Activated T-helper 2 cell treated with anti-CD3 and anti-CD28 coated beads, Interferon-gamma antibody, Interleukin-2, Interleukin-4, amounts not matched to agents 10 μg/mL and 5 μg/mL and 100 μg/mL, durations not matched to agents 14 hours and 24 hours and 36 hours (primary cell): ENCODE results near the gene ADAR. TPM values are rescaled to one million over a fixed set of nuclear protein-coding genes. Genes with fewer than 3 reads are reported as not detected.

Experiments used
- DNase-seq: peaks from one replicate; pipeline ENCODE4 v3.0.0; 2021; ENCODE audit warnings: low spot score
- H3K27ac Mint-ChIP-seq: one replicate; pipeline ENCODE4 v1.8.0; 2021; ENCODE audit warnings: mixed read lengths
- H3K27me3 Mint-ChIP-seq: one replicate; pipeline ENCODE4 v1.8.0; 2021; ENCODE audit warnings: low read depth, mixed read lengths
- H3K36me3 Mint-ChIP-seq: one replicate; pipeline ENCODE4 v1.8.0; 2021; ENCODE audit warnings: low read depth, mixed read lengths
- H3K4me1 Mint-ChIP-seq: one replicate; pipeline ENCODE4 v1.8.0; 2021; ENCODE audit warnings: low read depth, mixed read lengths
- H3K4me3 Mint-ChIP-seq: one replicate; pipeline ENCODE4 v1.8.0; 2021; ENCODE audit warnings: low read depth, mild to moderate bottlenecking, moderate library complexity, mixed read lengths
- H3K9me3 Mint-ChIP-seq: one replicate; pipeline ENCODE4 v1.8.0; 2021; ENCODE audit warnings: mixed read lengths
- intact Hi-C: fragments of 100-400 bp; cut with micrococcal nuclease; formaldehyde crosslinking; loops from one replicate; pipeline ENCODE4 v1.15.1; 2023
- total RNA-seq: library from RNA; stranded (reverse); gene quantifications from 2 replicates; pipeline ENCODE4 v1.2.3, GENCODE V29; 2022

Gene ADAR
- total RNA-seq, 1 donor from 2014 or later: 267 TPM

DNA sequence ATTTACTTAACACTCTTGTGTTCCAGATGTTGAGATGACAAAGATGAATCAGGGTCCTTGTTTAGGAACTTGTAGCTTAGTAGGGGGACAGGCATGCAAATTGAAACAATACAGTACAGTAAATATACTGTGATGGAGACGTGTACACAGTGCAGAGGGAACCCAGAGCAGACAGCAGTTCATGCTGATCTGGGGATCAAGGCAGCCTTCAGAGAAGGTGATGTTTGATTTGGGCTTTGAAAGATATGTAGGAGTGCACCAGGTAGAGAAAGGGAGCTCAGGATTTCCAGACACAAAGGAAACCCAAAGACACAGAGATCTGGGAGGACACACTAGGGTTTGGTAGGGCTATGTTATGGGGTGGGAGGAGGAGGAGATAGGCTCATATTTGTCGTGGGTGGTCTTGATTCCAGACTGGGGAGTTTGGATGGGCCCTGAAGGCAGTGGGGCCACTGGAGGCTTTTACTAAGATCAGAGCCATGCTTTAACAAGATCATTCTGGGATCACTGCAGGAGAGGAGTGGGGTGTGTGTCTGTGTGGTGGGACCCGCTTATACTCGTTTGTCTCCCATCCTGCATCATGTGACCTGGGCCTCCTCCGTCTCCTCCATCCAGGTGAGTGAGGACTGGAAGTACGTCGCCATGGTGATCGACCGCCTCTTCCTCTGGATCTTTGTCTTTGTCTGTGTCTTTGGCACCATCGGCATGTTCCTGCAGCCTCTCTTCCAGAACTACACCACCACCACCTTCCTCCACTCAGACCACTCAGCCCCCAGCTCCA lies 32.6 kb downstream of the ADAR start:
- no peak overlapping the region for H3K27ac Mint-ChIP-seq

DNA sequence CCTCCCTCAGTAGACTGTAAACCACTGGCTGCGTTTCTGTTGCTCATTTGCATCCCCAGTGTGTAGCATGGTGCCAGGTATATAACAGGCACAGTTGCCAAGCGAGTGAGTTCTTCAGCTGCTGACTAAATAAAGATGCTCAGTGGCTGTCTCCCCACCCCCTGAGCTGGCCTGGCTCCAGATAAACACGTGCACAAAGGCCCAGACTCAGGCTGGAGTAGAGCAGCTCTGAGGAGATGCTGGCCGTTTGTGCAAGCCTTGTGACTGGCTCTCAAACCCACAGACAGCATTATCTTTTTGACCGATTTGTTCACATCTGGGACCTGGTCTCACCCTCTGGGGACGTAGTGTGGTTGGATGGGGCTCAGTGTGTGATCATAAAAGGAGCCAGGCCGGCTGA lies 33.3 kb downstream of the ADAR start:
- no peak for DNase-seq
- no peak overlapping the region for H3K27ac Mint-ChIP-seq
- intact Hi-C loops: no loop called here
- peaks cover 2% of the 10 kb centered on the region for H3K27me3 Mint-ChIP-seq
- H3K4me3 Mint-ChIP-seq: no peak overlapping the region
- H3K4me1 Mint-ChIP-seq: no peaks in the 10 kb centered on the region
- H3K9me3 Mint-ChIP-seq: no peaks in the 10 kb centered on the region
- H3K36me3 Mint-ChIP-seq: peaks cover 24% of the 10 kb centered on the region

More for the DNA sequence above, 32.6 kb downstream of the ADAR start:
- peaks cover 30% of the 10 kb centered on the region for H3K36me3 Mint-ChIP-seq
- no peak overlapping the region for H3K4me3 Mint-ChIP-seq
- no peaks in the 10 kb centered on the region for H3K9me3 Mint-ChIP-seq
- intact Hi-C loops: no loop called here
- H3K4me1 Mint-ChIP-seq: no peaks in the 10 kb centered on the region
- no peak for DNase-seq
- H3K27me3 Mint-ChIP-seq: no peaks in the 10 kb centered on the region

GRCh38 chr1:154573168-154573510 lies 34.8 kb downstream of the ADAR start:
- Mint-ChIP-seq H3K27me3 (peaks cover 8% of the 10 kb centered on the region), H3K27ac (no peak overlapping the region)
- intact Hi-C loops: no loop called here

DNA sequence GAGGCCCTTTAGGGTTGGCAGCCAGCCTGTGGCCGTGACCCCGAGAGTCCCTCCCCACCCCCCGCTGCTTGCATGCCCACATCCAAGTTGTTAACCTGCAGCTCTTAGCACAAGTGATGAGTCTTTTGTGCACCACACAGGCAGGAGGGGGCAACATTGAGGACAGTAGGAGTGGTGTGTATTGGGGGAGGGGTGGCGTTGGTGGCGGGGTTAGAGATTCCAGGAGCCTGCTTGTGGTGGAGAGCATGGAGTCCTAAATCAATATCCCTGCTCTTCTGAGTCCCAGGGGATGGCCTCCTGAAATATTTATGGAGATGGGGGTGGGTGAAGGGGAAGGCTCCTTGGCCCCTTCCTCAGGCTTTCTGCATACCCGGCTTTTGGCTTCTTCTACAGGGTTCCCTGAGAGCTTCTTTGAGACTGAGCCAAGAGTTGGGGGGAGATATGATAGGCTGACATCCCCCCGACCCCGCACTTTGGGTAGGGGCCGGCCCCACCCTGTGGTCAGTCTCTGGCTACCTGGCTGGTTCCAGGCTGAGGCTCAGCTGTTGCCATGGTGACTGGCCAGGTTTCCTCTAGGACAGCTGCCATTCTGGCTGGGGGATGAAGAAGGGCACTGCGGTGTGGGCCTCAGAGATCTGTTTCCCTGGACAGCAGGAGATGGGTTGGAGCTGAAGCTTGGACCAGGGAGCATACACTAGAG lies 35.4 kb downstream of the ADAR start:
- Mint-ChIP-seq H3K4me3 (no peak overlapping the region), H3K4me1 (peaks cover 4% of the 10 kb centered on the region), H3K27ac (no peak overlapping the region), H3K36me3 (peaks cover 4% of the 10 kb centered on the region), H3K9me3 (no peaks in the 10 kb centered on the region), H3K27me3 (peaks cover 10% of the 10 kb centered on the region)
- DNase-seq: no peak
- intact Hi-C loops: no loop called here

More at GRCh38 chr1:154573168-154573510, 34.8 kb downstream of the ADAR start:
- DNase-seq: no peak
- Mint-ChIP-seq H3K9me3 (no peaks in the 10 kb centered on the region), H3K4me1 (no peaks in the 10 kb centered on the region), H3K4me3 (no peak overlapping the region), H3K36me3 (peaks cover 8% of the 10 kb centered on the region)

- intact Hi-C loops: no loop called here
- no peak for DNase-seq
- H3K27me3 Mint-ChIP-seq: peaks cover 15% of the 10 kb centered on the region
- no peaks in the 10 kb centered on the region for H3K9me3 Mint-ChIP-seq
- no peak overlapping the region for H3K27ac Mint-ChIP-seq
- H3K4me3 Mint-ChIP-seq: no peak overlapping the region
- H3K4me1 Mint-ChIP-seq: peaks cover 7% of the 10 kb centered on the region
- peaks cover 4% of the 10 kb centered on the region for H3K36me3 Mint-ChIP-seq
Observed at GRCh38 chr1:154571964-154572288, 36.1 kb downstream of the ADAR start.

DNA sequence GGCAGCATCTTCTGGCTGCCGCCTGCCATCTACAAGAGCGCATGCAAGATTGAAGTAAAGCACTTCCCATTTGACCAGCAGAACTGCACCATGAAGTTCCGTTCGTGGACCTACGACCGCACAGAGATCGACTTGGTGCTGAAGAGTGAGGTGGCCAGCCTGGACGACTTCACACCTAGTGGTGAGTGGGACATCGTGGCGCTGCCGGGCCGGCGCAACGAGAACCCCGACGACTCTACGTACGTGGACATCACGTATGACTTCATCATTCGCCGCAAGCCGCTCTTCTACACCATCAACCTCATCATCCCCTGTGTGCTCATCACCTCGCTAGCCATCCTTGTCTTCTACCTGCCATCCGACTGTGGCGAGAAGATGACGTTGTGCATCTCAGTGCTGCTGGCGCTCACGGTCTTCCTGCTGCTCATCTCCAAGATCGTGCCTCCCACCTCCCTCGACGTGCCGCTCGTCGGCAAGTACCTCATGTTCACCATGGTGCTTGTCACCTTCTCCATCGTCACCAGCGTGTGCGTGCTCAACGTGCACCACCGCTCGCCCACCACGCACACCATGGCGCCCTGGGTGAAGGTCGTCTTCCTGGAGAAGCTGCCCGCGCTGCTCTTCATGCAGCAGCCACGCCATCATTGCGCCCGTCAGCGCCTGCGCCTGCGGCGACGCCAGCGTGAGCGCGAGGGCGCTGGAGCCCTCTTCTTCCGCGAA lies 36.6 kb downstream of the ADAR start:
- Mint-ChIP-seq H3K4me1 (peaks cover 7% of the 10 kb centered on the region), H3K36me3 (peaks cover 4% of the 10 kb centered on the region), H3K27me3 (peaks cover 20% of the 10 kb centered on the region), H3K9me3 (no peaks in the 10 kb centered on the region), H3K27ac (no peak overlapping the region), H3K4me3 (no peak overlapping the region)
- intact Hi-C loops: no loop called here
- no peak for DNase-seq

GRCh38 chr1:154568157-154568815 lies 39.7 kb downstream of the ADAR start:
- H3K9me3 Mint-ChIP-seq: no peaks in the 10 kb centered on the region
- DNase-seq: no peak
- intact Hi-C loops: no loop called here
- H3K4me1 Mint-ChIP-seq: peaks cover 7% of the 10 kb centered on the region
- H3K27me3 Mint-ChIP-seq: peaks cover 25% of the 10 kb centered on the region
- H3K27ac Mint-ChIP-seq: no peak overlapping the region
- H3K36me3 Mint-ChIP-seq: no peaks in the 10 kb centered on the region
- no peak overlapping the region for H3K4me3 Mint-ChIP-seq

GRCh38 chr1:154567386-154568156 lies 40.4 kb downstream of the ADAR start, which contains the start of gene CHRNB2:
Gene CHRNB2 (plus strand): TSS chr1:154567778. CDS start chr1:154568045, 267 bp downstream.
- H3K4me3 Mint-ChIP-seq: no peak within 1 kb of the TSS
- H3K9me3 Mint-ChIP-seq: no peaks in the 10 kb centered on the region
- no peak within 1 kb of the TSS for H3K27ac Mint-ChIP-seq
- peaks cover 7% of the 10 kb centered on the region for H3K4me1 Mint-ChIP-seq
- H3K36me3 Mint-ChIP-seq: no peaks in the 10 kb centered on the region
- DNase-seq: peak; percentile 74
- intact Hi-C loops: no loop called here
- peaks cover 25% of the 10 kb centered on the region for H3K27me3 Mint-ChIP-seq

DNA sequence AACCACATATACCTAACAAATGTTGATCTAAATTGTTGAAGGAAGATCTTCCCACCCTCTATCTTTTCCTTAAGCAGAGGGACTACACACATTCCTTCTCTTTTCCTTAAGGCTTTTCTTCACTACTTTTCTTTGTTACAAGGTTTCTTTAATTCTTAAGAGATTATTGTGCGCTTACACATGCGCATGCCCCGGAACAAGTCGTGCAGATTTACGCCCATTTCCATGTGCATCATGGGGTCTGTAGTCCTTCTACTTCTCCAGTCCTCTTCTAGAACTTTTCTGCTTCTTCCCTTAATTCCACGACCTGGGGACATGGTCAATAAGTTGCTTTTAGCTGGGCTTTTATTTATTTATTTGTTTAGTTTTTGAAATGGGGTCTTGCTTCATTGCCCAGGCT lies 42.1 kb downstream of the ADAR start:
- no peak overlapping the region for H3K4me3 Mint-ChIP-seq
- peaks cover 25% of the 10 kb centered on the region for H3K27me3 Mint-ChIP-seq
- no peaks in the 10 kb centered on the region for H3K9me3 Mint-ChIP-seq
- no peaks in the 10 kb centered on the region for H3K36me3 Mint-ChIP-seq
- DNase-seq: no peak
- H3K27ac Mint-ChIP-seq: no peak overlapping the region
- peaks cover 7% of the 10 kb centered on the region for H3K4me1 Mint-ChIP-seq
- intact Hi-C loops: no loop called here

DNA sequence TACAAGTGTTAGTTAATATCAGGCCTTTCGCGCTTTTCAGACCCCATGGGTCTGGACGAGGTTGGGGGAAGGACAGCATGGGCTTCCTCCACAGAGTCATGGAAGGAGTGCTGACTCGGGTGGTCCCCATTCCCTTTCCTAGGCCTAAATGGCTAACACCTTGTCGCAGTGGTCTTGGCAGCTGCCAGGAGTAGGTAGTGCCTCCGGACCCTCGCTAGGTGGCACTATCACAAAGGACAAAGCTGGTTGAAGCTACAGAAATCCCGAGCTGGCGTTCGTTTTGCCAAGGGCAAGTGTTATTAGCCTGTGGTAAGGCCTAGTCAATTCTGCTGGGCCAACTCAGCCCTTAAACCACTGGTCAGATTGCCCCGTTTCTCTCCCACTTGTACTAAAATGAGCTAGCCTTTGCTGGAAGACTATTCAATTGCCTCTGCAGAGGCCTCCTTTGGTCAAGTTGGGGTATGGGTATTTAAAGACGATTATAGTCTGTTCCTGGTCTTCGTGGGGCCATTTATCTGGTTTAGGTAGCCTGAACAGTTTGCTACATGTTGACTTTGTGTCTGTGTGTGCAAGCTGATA lies 48.4 kb downstream of the ADAR start:
- intact Hi-C loops: loop anchor here (1.0 to 5.0 kb wide), 10 partner anchors 49 to 503 kb away; partner anchors contain the start of genes ADAR, ATP8B2, EFNA4 and PBXIP1
- peak overlapping the region; percentile 76 for H3K27ac Mint-ChIP-seq

GRCh38 chr1:154558720-154559465 lies 49.1 kb downstream of the ADAR start:
- H3K27me3 Mint-ChIP-seq: no peaks in the 10 kb centered on the region
- peaks cover 22% of the 10 kb centered on the region for H3K4me1 Mint-ChIP-seq
- H3K9me3 Mint-ChIP-seq: no peaks in the 10 kb centered on the region
- peaks cover 34% of the 10 kb centered on the region for H3K36me3 Mint-ChIP-seq
- peak overlapping the region; percentile 88 for H3K4me3 Mint-ChIP-seq
- DNase-seq: peak; percentile 99
- intact Hi-C loops: loop anchor here (1.0 to 5.0 kb wide), 12 partner anchors 49 to 503 kb away; partner anchors contain the start of genes ADAR, ATP8B2, CKS1B and EFNA4
- peak overlapping the region; percentile 76 for H3K27ac Mint-ChIP-seq

More for the DNA sequence above, 48.4 kb downstream of the ADAR start:
- peak; percentile 78 for DNase-seq
- no peaks in the 10 kb centered on the region for H3K9me3 Mint-ChIP-seq
- H3K27me3 Mint-ChIP-seq: no peaks in the 10 kb centered on the region
- H3K4me1 Mint-ChIP-seq: peaks cover 22% of the 10 kb centered on the region
- H3K36me3 Mint-ChIP-seq: peaks cover 29% of the 10 kb centered on the region
- peak overlapping the region; percentile 88 for H3K4me3 Mint-ChIP-seq
